IMR-90 (cell line): Measurements from ENCODE around the gene NCK1. TPM values are rescaled to one million over a fixed set of nuclear protein-coding genes. Genes with fewer than 3 reads are reported as not detected.

Experiments used
- ATAC-seq: fragments of 200-7000 bp; cut with Tn5 transposase; 2 replicates; pipeline ENCODE4 v1.9.1; 2020; ENCODE audit warnings: low read depth, mild to moderate bottlenecking, moderate library complexity
- BruUV-seq: library from RNA; stranded (reverse); fragments of 400-500 nt; replicated peaks from 2 replicates; lab custom pipeline; 2021; lab: Mats Ljungman, UMichigan
- CTCF ChIA-PET: fragments of 300-600 bp; formaldehyde crosslinking; extraction: SDS; loops from one replicate; lab custom pipeline; 2021; ENCODE audit warnings: antibody characterized with exemption; lab: Yijun Ruan, JAX
- POLR2A ChIA-PET: fragments of 300-600 bp; sonication (Branson Sonifier 250); formaldehyde crosslinking; loops from one replicate; lab custom pipeline; 2022; ENCODE audit warnings: antibody characterized with exemption; ENCODE audit not compliant: unreplicated experiment; lab: Charles Lee
- DNase-seq: peaks from one replicate; pipeline ENCODE4 v3.0.0; 2013
- H2AFZ ChIP-seq: replicated peaks from 2 replicates; pipeline ENCODE3; 2013; ENCODE audit warnings: low read length, mild to moderate bottlenecking; ENCODE audit not compliant: poor library complexity
- H2AK5ac ChIP-seq: 2 replicates; pipeline ENCODE4 v1.6.1; 2013; ENCODE audit warnings: low read depth, low read length, inconsistent platforms
- H2AK9ac ChIP-seq: replicated peaks from 2 replicates; pipeline ENCODE3; 2013; ENCODE audit warnings: mild to moderate bottlenecking, low read depth, low read length, moderate library complexity; ENCODE audit not compliant: poor library complexity
- H2BK120ac ChIP-seq: 2 replicates; pipeline ENCODE4 v1.6.1; 2013; ENCODE audit warnings: low read depth, low read length, inconsistent platforms
- H2BK15ac ChIP-seq: 3 replicates; pipeline ENCODE4 v1.6.1; 2013; ENCODE audit warnings: low read depth, low read length, inconsistent platforms
- H2BK20ac ChIP-seq: 2 replicates; pipeline ENCODE4 v1.6.1; 2013; ENCODE audit warnings: low read depth, mild to moderate bottlenecking, inconsistent platforms, low read length, moderate library complexity
- H2BK5ac ChIP-seq: 2 replicates; pipeline ENCODE4 v1.6.1; 2013; ENCODE audit warnings: mild to moderate bottlenecking, low read depth, low read length, inconsistent platforms; ENCODE audit not compliant: poor library complexity, severe bottlenecking
- H3K14ac ChIP-seq: replicated peaks from 2 replicates; pipeline ENCODE4 v1.6.1; 2013; ENCODE audit warnings: low read depth, low read length, inconsistent platforms
- H3K18ac ChIP-seq: 2 replicates; pipeline ENCODE4 v1.6.1; 2013; ENCODE audit warnings: low read depth, low read length, control low read depth
- H3K23ac ChIP-seq: 2 replicates; pipeline ENCODE4 v1.6.1; 2013; ENCODE audit warnings: low read depth, low read length, inconsistent platforms
- H3K27ac ChIP-seq: 2 replicates; pipeline ENCODE4 v1.5.1; 2013; ENCODE audit warnings: mild to moderate bottlenecking, control low read depth, low read length; ENCODE audit not compliant: insufficient read depth
- H3K27me3 ChIP-seq: 2 replicates; pipeline ENCODE4 v1.6.1; 2013; ENCODE audit warnings: low read length; ENCODE audit not compliant: control insufficient read depth, insufficient read depth
- H3K36me3 ChIP-seq: 2 replicates; pipeline ENCODE4 v1.6.1; 2013; ENCODE audit warnings: low read length, mixed read lengths; ENCODE audit not compliant: control insufficient read depth, insufficient read depth
- H3K4ac ChIP-seq: 2 replicates; pipeline ENCODE4 v1.6.1; 2013; ENCODE audit warnings: low read depth, low read length, inconsistent platforms
- H3K4me1 ChIP-seq: 2 replicates; pipeline ENCODE4 v1.6.1; 2013; ENCODE audit warnings: low read length, mixed read lengths; ENCODE audit not compliant: control insufficient read depth, insufficient read depth
- H3K4me2 ChIP-seq: 2 replicates; pipeline ENCODE4 v1.6.1; 2013; ENCODE audit warnings: low read depth, mild to moderate bottlenecking, control low read depth, low read length, moderate library complexity
- H3K4me3 ChIP-seq: 2 replicates; pipeline ENCODE4 v1.5.1; 2013; ENCODE audit warnings: low read depth, mild to moderate bottlenecking, control low read depth, low read length, moderate library complexity; ENCODE audit not compliant: insufficient read depth
- H3K56ac ChIP-seq: 2 replicates; pipeline ENCODE4 v1.6.1; 2013; ENCODE audit warnings: low read length, inconsistent platforms; ENCODE audit not compliant: insufficient read depth; ENCODE audit errors: extremely low read depth
- H3K79me1 ChIP-seq, 2 experiments: 2 replicates each; pipeline ENCODE4 v1.6.1; 2013; ENCODE audit warnings: low read length in 2 of 2, inconsistent platforms in 1 of 2, low read depth in 1 of 2
- H3K9ac ChIP-seq: 2 replicates; pipeline ENCODE4 v1.6.1; 2013; ENCODE audit warnings: low read depth, low read length, control low read depth
- H3K9me1 ChIP-seq: 2 replicates; pipeline ENCODE4 v1.6.1; 2013; ENCODE audit warnings: low read length, inconsistent platforms; ENCODE audit not compliant: insufficient read depth
- H3K9me3 ChIP-seq: 2 replicates; pipeline ENCODE4 v1.6.1; 2013; ENCODE audit warnings: low read length; ENCODE audit not compliant: control insufficient read depth, insufficient read depth
- H4K20me1 ChIP-seq: 2 replicates; pipeline ENCODE4 v1.6.1; 2013; ENCODE audit warnings: low read length, inconsistent platforms; ENCODE audit not compliant: insufficient read depth
- H4K5ac ChIP-seq: 2 replicates; pipeline ENCODE4 v1.6.1; 2013; ENCODE audit warnings: mild to moderate bottlenecking, low read depth, low read length, control low read depth
- H4K8ac ChIP-seq, 2 experiments: 2 replicates each; pipeline ENCODE4 v1.6.1; 2013; ENCODE audit warnings: low read depth in 2 of 2, low read length in 2 of 2, control low read depth in 1 of 2, inconsistent platforms in 1 of 2
- H4K91ac ChIP-seq: 2 replicates; pipeline ENCODE4 v1.6.1; 2013; ENCODE audit warnings: low read depth, low read length, inconsistent platforms; ENCODE audit not compliant: insufficient read depth
- MAFK ChIP-seq: IDR thresholded peaks from 2 replicates; pipeline ENCODE4 v1.6.1; 2012; ENCODE audit warnings: low read depth, low read length, improper control_type of control experiment
- MAZ ChIP-seq: IDR thresholded peaks from 2 replicates; pipeline ENCODE4 v1.6.1; 2012; ENCODE audit warnings: low read depth, mild to moderate bottlenecking, low read length, improper control_type of control experiment, moderate library complexity, borderline replicate concordance
- MXI1 ChIP-seq: IDR thresholded peaks from 2 replicates; pipeline ENCODE4 v1.6.1; 2012; ENCODE audit warnings: low read depth, mild to moderate bottlenecking, low read length, moderate library complexity, borderline replicate concordance
- POLR2A ChIP-seq: IDR thresholded peaks from 2 replicates; pipeline ENCODE4 v1.6.1; 2012; ENCODE audit warnings: mild to moderate bottlenecking, low read depth, low read length
- RAD21 ChIP-seq: IDR thresholded peaks from 2 replicates; pipeline ENCODE4 v1.6.1; 2012; ENCODE audit warnings: low read length, improper control_type of control experiment
- SMC3 ChIP-seq: fragments of 150-350 bp; IDR thresholded peaks from 2 replicates; pipeline ENCODE4 v1.6.1; 2016; ENCODE audit warnings: low read depth, mild to moderate bottlenecking, antibody characterized with exemption, low read length, moderate library complexity
- WGBS, 2 experiments: methylation state at CpG; one replicate each; pipeline versions ENCODE4 v1.1.5 to v1.1.7; 2013; ENCODE audit warnings: missing lambda C conversion rate in 2 of 2; ENCODE audit not compliant: insufficient read length in 1 of 2; ENCODE audit errors: extremely low coverage in 2 of 2; 5-methylcytosine and 5-hydroxymethylcytosine counted together
- dilution Hi-C: fragments of 300-500 bp; cut with HindIII; formaldehyde crosslinking; loops from one replicate; pipeline ENCODE4 v1.14.3; 2018; ENCODE audit warnings: low sequenced_read_pairs; ENCODE audit not compliant: unreplicated experiment
- in situ Hi-C: fragments of 300-500 bp; cut with MboI; formaldehyde crosslinking; loops from 3 replicates; pipeline ENCODE4 v1.14.3; 2019; ENCODE audit warnings: low sequenced_read_pairs, inconsistent platforms, mixed read lengths
- intact Hi-C: fragments of 100-400 bp; cut with micrococcal nuclease; formaldehyde crosslinking; loops from 2 replicates; pipeline ENCODE4 v1.10.0; 2022
- polyA plus RNA-seq, 3 experiments: library from polyadenylated mRNA; depleted of rRNA; stranded (reverse); fragments of >200 nt; gene quantifications; 2 replicates each; pipeline ENCODE4 v1.2.3, GENCODE V29; 2012; ENCODE audit warnings: low replicate concordance in 1 of 3
- total RNA-seq: library from RNA; depleted of rRNA; stranded (reverse); fragments of >200 nt; gene quantifications from 2 replicates; pipeline ENCODE4 v1.2.3, GENCODE V29; 2012
- TF ChIP-seq, protein P1 (sequence below): fragments of 150-350 bp; IDR thresholded peaks from 2 replicates; pipeline ENCODE4 v1.6.1; 2016; ENCODE audit warnings: low read depth, mild to moderate bottlenecking, low read length, moderate library complexity, borderline replicate concordance

The NCK1 gene
- total and polyA plus RNA-seq, 2 of the 4 experiments (the other 2 are of a cell fraction), result 23.7 to 24.3 TPM

DNA sequence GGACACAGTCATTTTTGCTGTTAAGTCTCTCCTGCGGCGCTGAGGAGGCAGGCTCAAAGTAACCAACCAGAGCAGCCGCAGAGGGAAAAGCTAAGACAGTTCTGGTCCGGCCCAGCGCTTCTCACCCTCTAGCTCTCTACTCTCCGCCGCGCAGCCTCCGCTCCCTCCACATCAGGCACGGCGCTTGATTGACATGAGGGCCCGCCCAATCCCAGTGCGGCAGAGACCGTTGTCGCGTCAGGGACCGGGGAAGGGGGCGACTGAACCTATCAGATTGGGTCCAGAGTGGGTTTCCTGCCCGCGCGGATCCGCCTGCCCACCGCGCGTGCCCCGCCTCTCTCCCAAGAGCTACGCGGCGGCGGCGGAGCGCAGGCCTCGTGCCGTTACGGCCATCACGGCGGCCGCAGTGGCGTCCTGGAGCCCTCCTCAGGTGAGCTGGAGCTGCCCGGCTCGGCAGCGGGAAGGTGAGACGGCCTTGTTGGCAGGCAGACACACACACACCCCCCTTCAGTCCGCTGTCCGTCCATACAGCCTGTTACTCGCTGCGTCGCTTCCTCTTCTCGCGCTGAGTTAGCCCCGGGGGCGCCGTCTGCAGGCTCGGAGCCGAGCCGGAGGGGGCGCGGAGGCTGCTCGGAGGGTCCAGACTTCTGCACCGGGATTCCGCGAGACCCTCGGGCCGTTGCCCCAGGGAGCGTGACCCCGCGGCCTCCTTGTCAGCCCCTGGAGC lies at the start of gene NCK1 (continued):
- peak; percentile 54; the same call in 1 of the 2 replicates for TF ChIP-seq MAZ
- TF ChIP-seq RAD21, result no peak
- TF ChIP-seq, protein P1, sequence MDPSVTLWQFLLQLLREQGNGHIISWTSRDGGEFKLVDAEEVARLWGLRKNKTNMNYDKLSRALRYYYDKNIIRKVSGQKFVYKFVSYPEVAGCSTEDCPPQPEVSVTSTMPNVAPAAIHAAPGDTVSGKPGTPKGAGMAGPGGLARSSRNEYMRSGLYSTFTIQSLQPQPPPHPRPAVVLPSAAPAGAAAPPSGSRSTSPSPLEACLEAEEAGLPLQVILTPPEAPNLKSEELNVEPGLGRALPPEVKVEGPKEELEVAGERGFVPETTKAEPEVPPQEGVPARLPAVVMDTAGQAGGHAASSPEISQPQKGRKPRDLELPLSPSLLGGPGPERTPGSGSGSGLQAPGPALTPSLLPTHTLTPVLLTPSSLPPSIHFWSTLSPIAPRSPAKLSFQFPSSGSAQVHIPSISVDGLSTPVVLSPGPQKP, result no peak

DNA sequence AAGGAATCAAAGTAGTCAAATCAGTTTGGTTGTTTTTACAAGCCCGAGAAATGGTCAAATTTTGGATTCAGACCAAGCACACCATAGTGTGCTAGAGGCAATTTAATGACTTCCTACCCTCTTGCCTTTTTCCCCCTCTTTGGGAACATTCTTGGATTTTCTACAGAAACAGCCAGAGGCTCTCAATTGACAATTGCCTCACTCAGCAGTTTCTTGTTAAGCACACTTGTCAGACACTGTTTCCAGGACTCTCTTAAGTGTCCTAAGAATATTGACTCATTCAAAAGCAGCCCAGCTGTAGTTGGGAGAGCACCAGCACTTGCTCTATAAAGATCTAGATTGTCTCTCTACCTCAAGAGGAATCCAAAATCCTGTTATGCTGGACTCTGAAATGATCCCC lies 44.6 kb upstream of the NCK1 start:
- WGBS, 2 experiments, result no CpG with 5 or more reads among the region's 1 CpG
- CTCF ChIA-PET, result no interaction called here
- H3K18ac ChIP-seq, result no peak overlapping the region
- dilution Hi-C loops (no loop called here), intact Hi-C loops (no loop called here), in situ Hi-C loops (no loop called here)
- DNase-seq (peak; percentile 47), ATAC-seq (no peak)
- TF ChIP-seq POLR2A, result no peak
- TF ChIP-seq MXI1, result no peak
- TF ChIP-seq SMC3, result no peak
- TF ChIP-seq MAFK, result peak; percentile 91
- TF ChIP-seq RAD21, result no peak
- no peaks in the 10 kb centered on the region for H3K27me3 ChIP-seq
- H3K4me3 ChIP-seq, result no peak overlapping the region
- no peak overlapping the region for H3K9ac ChIP-seq
- no peaks in the 10 kb centered on the region for H3K9me3 ChIP-seq
- H2BK120ac ChIP-seq, result no peak overlapping the region
- peaks cover 4% of the 10 kb centered on the region for H3K4me1 ChIP-seq
- no peak overlapping the region for H2BK5ac ChIP-seq
- no peak overlapping the region for H3K27ac ChIP-seq
- H3K36me3 ChIP-seq, result no peaks in the 10 kb centered on the region
- no peak overlapping the region for H2AK9ac ChIP-seq
- peak overlapping the region; percentile 2; the same call in 1 of the 2 replicates for H2BK20ac ChIP-seq
- H4K5ac ChIP-seq, result no peak overlapping the region
- no peak overlapping the region for H4K91ac ChIP-seq
- no peak overlapping the region for H2AFZ ChIP-seq
- H3K9me1 ChIP-seq, result 0 out of 2 replicates have a peak, but pooled peaks cover 10% of the 10 kb centered on the region
- peaks cover 11% of the 10 kb centered on the region for H4K20me1 ChIP-seq
- H3K79me1 ChIP-seq, result peaks cover 5 to 19% of the 10 kb centered on the region in 2 experiments
- no peak overlapping the region for H3K56ac ChIP-seq
- H3K4ac ChIP-seq, result no peak overlapping the region
- no peak overlapping the region for H3K23ac ChIP-seq
- H4K8ac ChIP-seq, result no peak overlapping the region
- H2BK15ac ChIP-seq, result peak overlapping the region; percentile 42; the same call in 1 of the 3 replicates
- POLR2A ChIA-PET, result no interaction called here
- H2AK5ac ChIP-seq, result 0 out of 2 replicates have a peak overlapping the region, but pooled peaks have one; percentile 13
- no TSS peak for BruUV-seq
- H3K4me2 ChIP-seq, result no peak overlapping the region
- no peak overlapping the region for H3K14ac ChIP-seq
